PFSK-1 (cell line): ENCODE results near the gene C22orf31.

ENCODE experiments used
- POLR2AphosphoS5 ChIP-seq: IDR thresholded peaks from 2 replicates; pipeline ENCODE4 v1.6.1; 2012; ENCODE audit warnings: low read depth, mild to moderate bottlenecking, control low read depth, low read length, moderate library complexity
- REST ChIP-seq, 2 experiments: IDR thresholded peaks; 2 replicates each; pipeline versions ENCODE4 v1.6.1 to v1.8.0; 2011 to 2012; ENCODE audit warnings: low read depth in 2 of 2, low read length in 2 of 2, control low read depth in 1 of 2, inconsistent platforms in 1 of 2, mild to moderate bottlenecking in 1 of 2, moderate library complexity in 1 of 2; ENCODE audit not compliant: insufficient read depth in 1 of 2
- TAF1 ChIP-seq: IDR thresholded peaks from 2 replicates; pipeline ENCODE4 v1.6.1; 2012; ENCODE audit warnings: low read length, control low read depth, borderline replicate concordance; ENCODE audit not compliant: insufficient read depth

- TF ChIP-seq POLR2AphosphoS5 (no peak), TAF1 (no peak), REST (IDR thresholded peaks at IDR 0.05; ENCODE audit: insufficient read depth in 1 of 2, low read depth in 2 of 2, low read length in 2 of 2) (no peak)
Observed at GRCh38 chr22:29083933-29084591, 22.4 kb upstream of the C22orf31 start.
